ENCODE measurements around the gene SHISA4.
"Not testable (repeated sequence)": the region's sequence is repeated elsewhere in the genome, so short reads cannot be mapped to it uniquely, and the experiment has no call there.

The SHISA4 gene

GRCh38 chr1:201898240-201898894 is 9.7 kb downstream of the SHISA4 start:
- DNase-seq (ENCODE audit: low read depth) = no peak

DNA sequence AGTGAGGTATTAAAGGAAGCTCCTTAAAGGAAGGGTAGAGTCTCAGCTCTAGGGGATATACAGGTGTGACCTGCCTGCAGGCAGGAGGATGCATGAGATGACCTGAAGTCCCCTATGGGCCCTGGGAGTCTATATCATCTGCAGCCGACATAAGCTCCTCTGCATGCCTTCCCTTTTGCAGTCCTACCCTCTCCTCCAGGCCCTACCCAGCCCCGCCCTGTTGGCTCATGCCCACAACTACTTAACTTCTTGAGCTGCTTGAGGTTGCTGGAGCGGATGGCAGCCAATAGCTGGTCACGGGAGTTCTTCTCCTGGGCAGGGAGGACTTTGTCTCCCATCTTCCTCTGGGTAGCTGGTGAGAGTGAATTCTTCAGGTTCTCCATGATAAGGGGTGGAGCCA is 10.3 kb downstream of the SHISA4 start:
- DNase-seq (ENCODE audit: low read depth) = no peak

GRCh38 chr1:201899683-201900429 is 11.2 kb downstream of the SHISA4 start:
- no peak for DNase-seq (ENCODE audit: low read depth)

DNA sequence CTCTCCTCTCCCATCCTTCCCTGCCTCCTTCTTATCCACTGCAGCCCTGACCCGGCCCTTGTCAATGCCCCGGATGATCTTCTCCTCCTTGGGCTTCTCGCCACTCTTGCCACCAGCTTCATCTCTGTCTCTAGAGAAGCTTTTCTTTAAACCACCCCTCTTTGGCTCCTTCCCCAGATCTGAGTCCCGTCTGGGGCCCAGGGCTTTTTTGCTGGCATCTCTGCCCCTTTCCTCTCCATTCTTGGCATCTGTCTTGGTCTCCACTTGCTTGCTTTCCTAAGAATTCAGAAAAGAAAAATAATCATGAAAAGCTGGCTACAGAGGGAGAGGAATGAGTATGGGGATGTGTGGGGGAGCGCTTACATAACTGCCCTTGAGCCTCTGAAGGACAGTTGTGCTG is 11.8 kb downstream of the SHISA4 start:
- DNase-seq (ENCODE audit: low read depth) = no peak

DNA sequence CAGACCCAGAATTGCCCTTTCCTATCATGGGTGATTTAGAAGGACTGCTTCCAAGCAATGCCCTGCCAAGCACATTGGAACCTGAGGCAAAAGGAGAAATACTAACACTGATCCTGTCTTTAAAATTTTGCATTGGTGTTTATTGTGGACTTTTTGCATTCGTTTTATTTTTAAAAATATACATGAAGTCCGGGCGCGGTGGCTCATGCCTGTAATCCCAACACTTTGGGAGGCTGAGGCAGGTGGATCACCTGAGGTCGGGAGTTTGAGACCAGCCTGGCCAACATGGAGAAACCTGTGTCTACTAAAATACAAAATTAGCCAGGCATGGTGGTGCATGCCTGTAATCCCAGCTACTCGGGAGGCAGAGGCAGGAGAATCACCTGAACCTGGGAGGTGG is 12.3 kb downstream of the SHISA4 start:
- not testable (repeated sequence) for DNase-seq (ENCODE audit: low read depth)

GRCh38 chr1:201902198-201902597 is 13.5 kb downstream of the SHISA4 start:
- DNase-seq (ENCODE audit: low read depth) = no peak

GRCh38 chr1:201903135-201903534 is 14.4 kb downstream of the SHISA4 start:
- no peak for DNase-seq (ENCODE audit: low read depth)

- no peak for DNase-seq (ENCODE audit: low read depth)
Observed at GRCh38 chr1:201904579-201904978, 15.9 kb downstream of the SHISA4 start.

DNA sequence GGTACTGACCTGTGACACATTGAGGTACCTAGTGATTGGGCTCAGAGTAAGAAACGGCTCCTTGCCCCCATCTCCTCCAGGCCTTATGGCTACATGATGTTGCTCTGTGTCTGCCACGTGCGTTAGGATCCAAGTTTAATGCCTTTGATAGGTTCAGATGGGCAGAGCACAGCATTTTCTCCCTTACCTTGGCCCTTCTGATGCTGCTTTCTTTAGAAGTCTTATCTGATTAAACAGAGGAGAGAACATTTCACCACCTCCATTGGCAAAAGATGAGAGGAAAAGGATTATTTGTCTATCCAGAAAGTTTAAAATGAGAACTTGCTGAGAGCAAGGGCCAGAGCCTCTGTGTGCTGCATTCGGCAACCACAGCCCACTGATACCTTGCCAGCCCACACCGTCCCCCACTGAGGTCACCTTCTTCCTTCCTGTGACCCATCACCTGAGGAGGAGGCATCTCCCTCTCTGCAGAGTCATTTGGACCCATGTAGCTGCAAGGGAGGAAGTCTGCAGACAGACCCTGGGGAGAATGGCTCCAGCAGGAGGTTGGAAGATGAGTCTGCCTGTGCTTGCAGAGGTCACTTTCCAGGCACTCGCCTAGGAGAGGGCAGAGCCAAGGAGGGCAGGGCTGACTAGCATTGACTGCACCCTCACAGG is 16.7 kb downstream of the SHISA4 start:
- no peak for DNase-seq (ENCODE audit: low read depth)

DNA sequence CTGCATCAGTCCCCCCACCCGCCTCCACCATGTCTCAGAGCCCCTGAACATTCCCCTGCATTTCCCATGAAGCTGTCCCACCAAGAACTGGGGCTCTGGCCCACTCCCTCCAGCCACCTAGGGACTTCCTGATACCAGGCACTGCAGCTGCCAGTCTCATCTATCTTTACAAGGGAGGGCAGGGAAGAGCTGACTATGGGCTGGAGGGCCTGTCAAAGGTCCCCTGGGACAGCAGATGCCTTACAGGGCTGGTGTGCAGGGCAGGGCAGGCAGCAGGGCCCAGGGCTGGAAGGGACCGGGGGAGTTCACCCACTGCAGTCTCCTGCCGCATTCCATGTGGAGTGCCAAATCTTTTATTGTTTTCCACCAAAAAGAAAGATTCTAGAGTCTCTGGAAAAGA is 17.6 kb downstream of the SHISA4 start:
- no peak for DNase-seq (ENCODE audit: low read depth)

DNA sequence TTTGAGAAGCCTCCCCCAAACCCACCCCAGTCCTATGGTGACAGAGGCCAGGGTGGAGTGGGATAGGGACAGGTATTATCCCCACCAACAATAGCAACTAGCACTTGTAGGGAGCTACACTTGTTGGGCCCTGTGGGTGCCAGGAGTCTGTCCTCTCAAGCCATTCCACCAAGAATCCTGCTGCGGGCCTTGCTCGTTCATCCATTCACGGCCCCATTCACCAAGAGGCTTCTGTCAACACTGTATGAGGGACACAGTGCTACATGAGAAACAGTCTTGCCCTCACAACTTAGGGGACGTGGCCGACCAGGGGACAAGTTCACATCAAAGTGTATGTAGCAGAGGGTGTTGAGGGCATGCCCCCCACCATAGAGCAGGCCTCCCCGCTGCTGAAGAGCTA is 18.9 kb downstream of the SHISA4 start:
- DNase-seq (ENCODE audit: low read depth) = no peak

DNA sequence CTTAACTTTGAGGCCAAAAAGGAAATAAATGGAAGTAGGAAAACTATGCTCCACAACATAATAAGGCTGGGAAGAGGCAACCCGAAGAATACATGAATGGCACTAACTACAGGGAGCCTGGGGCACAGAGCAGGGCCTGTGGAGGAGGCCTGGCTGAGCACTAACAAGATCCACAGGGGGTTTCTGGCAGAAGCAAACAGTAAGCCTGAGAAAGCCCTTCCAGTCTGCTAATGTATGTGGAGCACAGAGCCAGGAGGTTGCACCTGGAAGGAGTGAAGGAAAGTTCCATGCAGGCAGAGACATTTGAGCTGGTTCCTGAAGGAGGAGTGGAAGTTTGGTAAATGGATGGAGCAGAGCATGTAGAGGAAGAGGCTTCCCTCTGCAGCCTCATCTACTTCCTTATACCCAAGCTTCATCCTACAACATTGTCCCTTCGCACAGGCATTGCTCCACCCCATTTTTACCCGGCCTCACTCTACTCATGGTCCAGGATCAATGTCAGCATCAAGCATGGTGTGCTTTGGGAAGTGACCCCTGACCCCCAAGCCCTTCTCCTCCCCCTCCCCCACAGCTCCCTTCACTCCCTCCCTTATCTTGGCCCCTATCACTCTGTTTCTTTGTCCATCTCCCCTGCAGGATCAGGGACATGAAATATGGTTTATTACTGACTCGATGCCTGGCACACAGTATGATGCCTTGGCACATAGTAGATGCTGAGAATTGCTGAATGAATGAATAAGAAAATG is 23.3 kb downstream of the SHISA4 start:
- no peak for DNase-seq (ENCODE audit: low read depth)

GRCh38 chr1:201912832-201913231 is 24.1 kb downstream of the SHISA4 start:
- no peak for DNase-seq (ENCODE audit: low read depth)

DNA sequence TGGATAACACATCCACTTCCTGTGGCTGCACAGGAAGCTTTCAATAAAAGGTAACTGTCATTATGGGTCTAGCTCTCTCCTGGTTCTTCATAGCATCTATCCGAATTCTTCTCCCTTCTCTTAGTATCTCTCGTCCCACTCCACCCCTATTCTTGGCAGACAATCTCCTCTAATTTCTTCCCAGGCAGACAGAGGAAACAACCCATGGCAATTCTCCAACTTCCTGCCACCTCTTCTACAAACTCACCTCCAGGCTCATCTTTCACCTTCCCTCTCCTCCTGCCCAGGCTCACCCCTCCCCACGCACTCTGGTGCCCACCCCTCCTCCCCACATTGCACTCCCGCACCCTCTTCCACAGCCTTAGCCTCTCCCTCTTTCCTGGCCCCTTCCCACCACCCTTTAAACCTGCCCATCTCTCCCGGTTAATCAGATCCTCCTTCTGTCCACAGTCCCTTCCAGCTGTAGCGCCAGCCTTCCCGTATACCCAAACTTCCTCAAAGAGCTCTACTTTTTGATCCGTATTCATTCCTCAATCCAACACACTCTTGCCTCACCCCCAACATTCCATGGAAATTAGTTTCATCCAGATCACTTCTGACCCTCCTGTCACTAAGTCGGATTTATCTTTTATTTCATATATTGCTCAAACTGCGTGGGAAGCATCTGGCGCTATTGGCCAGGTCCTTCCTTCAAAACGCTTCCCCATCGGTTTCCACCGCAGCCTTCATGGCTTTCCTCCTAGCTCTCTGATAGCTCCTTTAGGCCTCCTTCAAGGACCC is 25.9 kb downstream of the SHISA4 start:
- DNase-seq (ENCODE audit: low read depth) = no peak

DNA sequence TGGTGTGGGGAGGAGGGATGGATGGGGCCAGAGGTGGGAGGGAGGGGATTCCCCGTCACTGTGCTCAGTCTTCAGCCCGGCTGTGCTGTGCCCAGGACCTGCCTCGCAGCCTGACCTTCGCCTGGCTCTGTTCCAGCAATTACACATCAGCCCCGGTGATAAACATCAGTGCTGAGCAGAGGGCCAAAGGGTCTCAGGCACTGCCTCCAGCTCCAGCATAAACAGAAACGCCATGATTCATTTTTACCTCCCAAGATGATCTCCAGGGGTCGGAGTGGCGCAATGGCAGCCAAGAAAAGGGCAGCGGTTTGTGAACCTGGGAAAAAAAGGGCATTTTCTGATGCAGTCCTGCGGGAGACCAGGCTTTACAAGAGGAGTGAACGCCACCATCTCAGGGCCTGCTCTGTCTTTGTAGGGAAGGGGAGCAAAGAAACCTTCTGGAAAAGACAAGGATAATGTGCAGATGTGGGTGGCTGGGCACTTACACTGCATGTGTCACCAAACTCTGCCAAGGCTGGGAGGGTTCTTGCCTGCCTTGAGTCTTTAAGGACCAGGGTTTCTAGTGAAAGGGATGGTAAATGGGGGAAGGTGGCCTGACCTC is 28.1 kb downstream of the SHISA4 start:
- peak; percentile 49 for DNase-seq (ENCODE audit: low read depth)

- DNase-seq (ENCODE audit: low read depth) = no peak
Observed at GRCh38 chr1:201917362-201918033, 28.8 kb downstream of the SHISA4 start.

DNA sequence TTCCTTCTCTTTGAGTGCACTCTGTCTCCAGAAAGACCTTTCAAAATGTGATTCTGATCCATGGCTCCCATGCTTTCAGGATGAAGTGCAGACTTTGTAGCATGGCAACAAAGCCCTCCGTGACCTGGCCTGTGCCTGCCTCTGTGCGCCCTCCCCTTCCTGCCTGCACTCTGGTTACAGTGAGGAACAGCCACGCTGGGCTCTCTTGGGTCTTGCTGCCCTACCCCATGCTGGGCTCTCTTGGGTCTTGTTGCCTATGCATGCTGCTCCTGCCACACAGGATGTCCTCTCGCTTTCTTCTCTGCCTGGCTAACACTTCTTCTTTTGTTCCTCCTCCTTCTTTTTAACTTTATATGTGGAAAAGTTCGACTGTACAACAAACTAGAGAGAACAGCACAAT is 29.6 kb downstream of the SHISA4 start:
- DNase-seq (ENCODE audit: low read depth) = no peak

GRCh38 chr1:201921952-201922558 is 33.4 kb downstream of the SHISA4 start:
- DNase-seq (ENCODE audit: low read depth) = no peak

GRCh38 chr1:201925301-201925567 is 36.5 kb downstream of the SHISA4 start:
- DNase-seq (ENCODE audit: low read depth) = no peak

GRCh38 chr1:201925981-201926645 is 37.4 kb downstream of the SHISA4 start:
- no peak for DNase-seq (ENCODE audit: low read depth)

Measured in HS-5 (cell line).